ENCODE data around the gene CACNA1H. TPM values are rescaled to one million over a fixed set of nuclear protein-coding genes. Genes with fewer than 3 reads are reported as not detected.

CACNA1H gene
- total RNA-seq, 2 experiments from 2014 or later: 0.27 to 0.34 TPM

DNA sequence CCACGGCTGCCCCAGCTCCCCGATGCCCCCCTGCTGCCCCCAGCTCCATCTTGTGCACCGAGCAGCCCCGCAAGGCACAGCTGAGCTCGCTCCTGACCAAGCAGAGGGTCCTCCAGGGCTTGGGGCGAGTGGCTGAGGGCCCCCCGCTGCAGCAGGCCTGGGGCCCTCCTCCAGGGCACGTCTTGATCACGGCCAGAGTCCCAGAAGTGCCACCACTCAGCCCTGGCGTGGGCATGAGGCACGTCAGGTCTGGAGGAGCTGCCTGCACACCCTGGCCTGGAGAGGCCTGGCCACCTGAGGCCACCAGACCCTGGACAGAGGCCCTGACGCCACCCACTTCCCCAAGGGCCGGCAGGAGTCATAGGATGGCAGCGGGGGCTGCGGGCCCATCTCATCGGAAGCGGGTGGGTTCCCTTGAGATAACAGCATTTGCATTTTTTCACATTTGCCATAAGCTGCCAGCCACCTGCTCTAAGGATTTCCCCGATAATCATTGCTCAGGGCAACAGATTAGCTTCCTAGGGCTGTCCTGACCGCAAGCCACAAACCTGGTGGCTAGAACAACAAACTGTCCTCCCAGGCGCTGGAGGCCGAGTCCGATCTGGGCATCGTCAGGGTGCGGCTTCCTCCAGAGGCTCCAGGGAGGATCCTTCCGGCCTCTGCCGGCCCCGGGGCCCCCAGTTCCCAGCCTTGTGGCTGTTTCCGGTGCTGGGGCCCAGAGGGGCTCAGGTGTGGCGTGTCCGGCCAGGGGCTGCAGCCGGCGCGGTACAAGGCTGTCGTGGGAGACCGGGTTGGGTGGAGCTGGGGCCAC is 32.9 kb upstream of the CACNA1H start:
- Mint-ChIP-seq H3K9me3 (no peaks in the 10 kb centered on the region), H3K4me1 (ENCODE audit: low read depth) (no peaks in the 10 kb centered on the region), H3K36me3 (ENCODE audit: low read depth) (no peaks in the 10 kb centered on the region), H3K27me3 (no peaks in the 10 kb centered on the region), H3K27ac (no peak overlapping the region), H3K4me3 (no peak overlapping the region)
- DNase-seq (no peak), ATAC-seq (no peak)
- POLR2A ChIA-PET: no interaction called here
- CTCF ChIA-PET: no interaction called here
- TF ChIP-seq, protein P1, sequence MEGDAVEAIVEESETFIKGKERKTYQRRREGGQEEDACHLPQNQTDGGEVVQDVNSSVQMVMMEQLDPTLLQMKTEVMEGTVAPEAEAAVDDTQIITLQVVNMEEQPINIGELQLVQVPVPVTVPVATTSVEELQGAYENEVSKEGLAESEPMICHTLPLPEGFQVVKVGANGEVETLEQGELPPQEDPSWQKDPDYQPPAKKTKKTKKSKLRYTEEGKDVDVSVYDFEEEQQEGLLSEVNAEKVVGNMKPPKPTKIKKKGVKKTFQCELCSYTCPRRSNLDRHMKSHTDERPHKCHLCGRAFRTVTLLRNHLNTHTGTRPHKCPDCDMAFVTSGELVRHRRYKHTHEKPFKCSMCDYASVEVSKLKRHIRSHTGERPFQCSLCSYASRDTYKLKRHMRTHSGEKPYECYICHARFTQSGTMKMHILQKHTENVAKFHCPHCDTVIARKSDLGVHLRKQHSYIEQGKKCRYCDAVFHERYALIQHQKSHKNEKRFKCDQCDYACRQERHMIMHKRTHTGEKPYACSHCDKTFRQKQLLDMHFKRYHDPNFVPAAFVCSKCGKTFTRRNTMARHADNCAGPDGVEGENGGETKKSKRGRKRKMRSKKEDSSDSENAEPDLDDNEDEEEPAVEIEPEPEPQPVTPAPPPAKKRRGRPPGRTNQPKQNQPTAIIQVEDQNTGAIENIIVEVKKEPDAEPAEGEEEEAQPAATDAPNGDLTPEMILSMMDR (IDR thresholded peaks at IDR 0.05): no peak
- intact Hi-C loops (cut with micrococcal nuclease): no loop called here

DNA sequence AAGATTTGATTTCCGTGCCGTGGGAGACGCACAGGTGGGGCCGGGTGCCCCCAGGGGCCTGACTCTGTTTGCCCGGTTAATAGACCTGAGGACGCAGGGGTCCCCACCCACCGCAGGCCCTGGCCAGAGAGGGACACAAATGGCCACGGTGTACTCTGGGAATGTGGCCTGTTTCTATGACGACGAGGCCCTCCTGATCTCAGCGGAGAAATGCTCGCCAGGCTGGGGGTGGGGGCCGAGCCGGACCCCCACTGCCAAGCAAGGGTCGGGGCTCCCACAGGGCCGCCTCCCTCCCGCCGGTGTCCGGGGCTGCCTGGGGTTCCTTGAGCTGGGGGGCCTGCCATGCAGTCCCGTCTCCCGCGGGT is 32.3 kb upstream of the CACNA1H start:
- TF ChIP-seq, protein P1 (IDR thresholded peaks at IDR 0.05): no peak
- Mint-ChIP-seq H3K36me3 (ENCODE audit: low read depth) (no peaks in the 10 kb centered on the region), H3K27me3 (no peaks in the 10 kb centered on the region), H3K4me1 (ENCODE audit: low read depth) (no peaks in the 10 kb centered on the region), H3K9me3 (no peaks in the 10 kb centered on the region), H3K4me3 (no peak overlapping the region), H3K27ac (no peak overlapping the region)
- no peak for DNase-seq
- CTCF ChIA-PET: no interaction called here
- POLR2A ChIA-PET: no interaction called here
- no peak for ATAC-seq
- intact Hi-C loops (cut with micrococcal nuclease): no loop called here

DNA sequence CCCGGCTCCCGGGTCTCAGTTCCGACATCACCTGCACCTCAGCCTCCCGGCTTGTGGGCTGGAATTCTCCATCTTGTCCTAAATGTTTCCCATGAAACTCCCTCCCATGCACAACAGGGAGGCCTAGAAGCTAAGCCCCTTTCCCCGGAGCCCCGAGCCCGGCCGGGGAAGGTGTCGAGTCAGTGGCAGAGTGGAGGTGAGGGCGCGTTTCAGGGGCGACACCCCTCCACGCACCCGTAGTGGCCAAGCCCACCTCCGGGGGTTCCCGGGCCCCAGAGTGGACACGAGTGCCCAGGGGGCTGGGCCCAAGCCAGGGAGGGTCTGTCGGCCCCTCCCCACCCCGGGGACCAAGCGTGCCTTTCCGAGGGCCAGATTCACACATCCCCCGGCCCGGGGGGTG is 31.9 kb upstream of the CACNA1H start:
- ATAC-seq: no peak
- no peak overlapping the region for H3K4me3 Mint-ChIP-seq
- no peak overlapping the region for H3K27ac Mint-ChIP-seq
- H3K4me1 Mint-ChIP-seq (ENCODE audit: low read depth): no peaks in the 10 kb centered on the region
- intact Hi-C loops (cut with micrococcal nuclease): no loop called here
- no peaks in the 10 kb centered on the region for H3K27me3 Mint-ChIP-seq
- no peaks in the 10 kb centered on the region for H3K36me3 Mint-ChIP-seq (ENCODE audit: low read depth)
- no peaks in the 10 kb centered on the region for H3K9me3 Mint-ChIP-seq
- ChIA-PET CTCF (no interaction called here), POLR2A (no interaction called here)
- TF ChIP-seq, protein P1 (IDR thresholded peaks at IDR 0.05): no peak
- no peak for DNase-seq

DNA sequence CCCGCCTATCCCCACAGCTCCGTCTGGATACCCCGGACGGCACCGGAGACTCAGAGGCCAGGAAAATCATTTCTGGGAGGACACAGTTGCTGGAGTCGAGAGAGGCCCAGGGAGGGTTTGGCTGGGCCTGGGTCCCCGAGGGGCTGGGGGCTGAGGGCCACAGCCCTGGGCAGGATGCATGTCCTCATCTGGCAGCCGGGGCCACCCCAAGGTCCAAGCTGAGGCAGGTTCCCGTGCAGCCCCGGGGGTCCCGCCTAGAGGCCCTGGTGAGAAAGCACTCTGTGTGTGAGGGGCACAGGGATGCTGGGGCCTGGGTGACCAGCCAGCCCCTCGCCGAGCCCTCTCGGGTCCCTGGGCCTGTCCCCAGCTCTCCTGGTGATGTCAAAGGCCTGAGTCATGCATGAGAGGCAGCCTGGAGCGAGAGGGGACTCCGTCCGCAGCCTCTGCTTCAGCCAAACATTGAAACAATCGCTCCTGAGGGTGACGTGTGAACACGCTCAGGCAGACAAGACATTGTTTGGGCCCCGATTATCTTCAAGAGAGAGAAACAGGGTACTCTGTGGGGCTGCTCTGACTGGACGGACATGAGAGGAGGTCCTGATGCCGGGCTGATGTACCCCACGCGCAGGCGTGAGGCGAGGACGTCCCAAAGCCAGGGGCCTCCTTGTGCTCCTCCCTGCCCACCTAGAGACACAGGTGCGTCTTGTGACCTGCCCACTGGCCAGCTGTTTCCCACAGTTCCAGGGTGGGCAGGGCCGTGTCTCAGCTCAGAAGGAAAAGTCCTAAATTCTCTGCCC is 31.1 kb upstream of the CACNA1H start:
- H3K27me3 Mint-ChIP-seq: no peaks in the 10 kb centered on the region
- H3K4me1 Mint-ChIP-seq (ENCODE audit: low read depth): no peaks in the 10 kb centered on the region
- H3K27ac Mint-ChIP-seq: no peak overlapping the region
- no peak overlapping the region for H3K4me3 Mint-ChIP-seq
- H3K36me3 Mint-ChIP-seq (ENCODE audit: low read depth): no peaks in the 10 kb centered on the region
- no peaks in the 10 kb centered on the region for H3K9me3 Mint-ChIP-seq
- intact Hi-C loops (cut with micrococcal nuclease): no loop called here
- ATAC-seq: no peak
- TF ChIP-seq, protein P1 (IDR thresholded peaks at IDR 0.05): no peak
- ChIA-PET CTCF (no interaction called here), POLR2A (no interaction called here)
- DNase-seq: no peak

DNA sequence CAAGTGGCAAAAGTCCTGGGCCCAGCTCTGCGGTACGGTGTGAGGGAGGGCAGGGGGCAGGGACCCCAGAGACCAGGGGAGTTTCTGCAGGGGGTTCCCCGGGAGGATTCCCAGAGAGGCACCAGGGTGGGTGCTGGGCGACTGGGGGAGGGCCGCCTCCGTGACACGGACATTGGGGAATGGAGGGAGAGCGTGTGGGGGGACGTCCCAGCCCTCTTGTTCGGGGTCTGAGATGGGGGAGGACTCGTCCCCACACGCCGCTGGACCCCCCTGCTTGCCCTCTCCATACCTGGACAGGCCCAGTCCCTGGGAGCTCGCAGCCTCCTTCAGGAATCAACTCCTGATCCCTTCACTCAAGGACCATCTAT is 30.5 kb upstream of the CACNA1H start:
- no peaks in the 10 kb centered on the region for H3K27me3 Mint-ChIP-seq
- intact Hi-C loops (cut with micrococcal nuclease): no loop called here
- H3K9me3 Mint-ChIP-seq: no peaks in the 10 kb centered on the region
- no peak for ATAC-seq
- DNase-seq: no peak
- H3K36me3 Mint-ChIP-seq (ENCODE audit: low read depth): no peaks in the 10 kb centered on the region
- CTCF ChIA-PET: no interaction called here
- no peak overlapping the region for H3K27ac Mint-ChIP-seq
- TF ChIP-seq, protein P1 (IDR thresholded peaks at IDR 0.05): no peak
- H3K4me3 Mint-ChIP-seq: no peak overlapping the region
- H3K4me1 Mint-ChIP-seq (ENCODE audit: low read depth): no peaks in the 10 kb centered on the region
- POLR2A ChIA-PET: no interaction called here

Measured in activated CD8-positive, alpha-beta T cell treated with anti-CD3 and anti-CD28 coated beads for 36 hours (primary cell).